HCT116 (cell line): Measurements from ENCODE around the gene DHRS7C. TPM values are rescaled to one million over a fixed set of nuclear protein-coding genes. Genes with fewer than 3 reads are reported as not detected.
"Not testable (repeated sequence)": the region's sequence is repeated elsewhere in the genome, so short reads cannot be mapped to it uniquely, and the experiment has no call there.

Source experiments
- ATAC-seq: fragments of 200-7000 bp; cut with Tn5 transposase; 2 replicates; pipeline ENCODE4 v1.9.1; 2020; ENCODE audit warnings: mild to moderate bottlenecking, moderate library complexity
- BruUV-seq: library from RNA; stranded (reverse); fragments of 400-500 nt; replicated peaks from 2 replicates; lab custom pipeline; 2021; lab: Mats Ljungman, UMichigan
- CTCF ChIA-PET: fragments of 300-600 bp; sonication (Branson Sonifier 250); formaldehyde crosslinking; loops from one replicate; lab custom pipeline; 2021; ENCODE audit warnings: antibody characterized with exemption; lab: Charles Lee
- POLR2A ChIA-PET: fragments of 300-600, 350-600 bp; sonication (Branson Sonifier 250); formaldehyde crosslinking; loops from one replicate; lab custom pipeline; 2021; ENCODE audit warnings: antibody characterized with exemption; lab: Charles Lee
- RAD21 ChIA-PET, 2 experiments: fragments of 300-600 bp; sonication (Branson Sonifier 250); formaldehyde crosslinking; loops; one replicate each; lab custom pipeline; 2023; ENCODE audit warnings: low total read pairs in 2 of 2; ENCODE audit not compliant: uncharacterized antibody in 2 of 2, unreplicated experiment in 2 of 2, low non-redundant PET in 1 of 2; lab: Charles Lee
- DNase-seq: peaks from one replicate; pipeline ENCODE4 v3.0.0-alpha.2; 2010; ENCODE audit warnings: low read depth, low spot score
- H2AFZ ChIP-seq: fragments of 200-600 bp; shearing (Covaris generic), sonication (generic); 2 replicates; pipeline ENCODE4 v1.6.1; 2017; ENCODE audit warnings: low read depth, mixed run types, mixed read lengths, antibody characterized with exemption, low read length; ENCODE audit not compliant: poor library complexity, severe bottlenecking
- H3K27ac ChIP-seq: 2 replicates; pipeline ENCODE4 v1.5.1; 2012; ENCODE audit warnings: low read depth, low read length
- H3K27me3 ChIP-seq: fragments of 200-600 bp; sonication (generic); 2 replicates; pipeline ENCODE4 v1.6.1; 2016; ENCODE audit warnings: mixed run types, low read length, mixed read lengths; ENCODE audit not compliant: insufficient read depth
- H3K36me3 ChIP-seq, 2 experiments: fragments of 200-500 bp in 1 of 2; fragments of 200-600 bp in 1 of 2; sonication (Bioruptor generic) in 1 of 2; sonication (generic) in 1 of 2; 2 replicates each; pipeline versions ENCODE4 v1.5.1 to v1.6.1; 2014 to 2016; ENCODE audit warnings: low read length in 2 of 2, inconsistent platforms in 1 of 2, mixed read lengths in 1 of 2, mixed run types in 1 of 2; ENCODE audit not compliant: insufficient read depth in 2 of 2, control insufficient read depth in 1 of 2
- H3K4me1 ChIP-seq, 2 experiments: fragments of 200-600 bp in 1 of 2; sonication (generic) in 1 of 2; 2 replicates each; pipeline versions ENCODE4 v1.5.1 to v1.6.1; 2012 to 2017; ENCODE audit warnings: low read length in 2 of 2, inconsistent platforms in 1 of 2, mild to moderate bottlenecking in 1 of 2, mixed read lengths in 1 of 2, mixed run types in 1 of 2, moderate library complexity in 1 of 2; ENCODE audit not compliant: insufficient read depth in 2 of 2, control insufficient read depth in 1 of 2
- H3K4me2 ChIP-seq: fragments of 200-600 bp; sonication (generic); 2 replicates; pipeline ENCODE4 v1.6.1; 2017; ENCODE audit warnings: mixed run types, low read length, mixed read lengths
- H3K4me3 ChIP-seq, 2 experiments: fragments of 200-600 bp in 1 of 2; sonication (generic) in 1 of 2; replicated peaks in 1 of 2; 2 replicates each; pipeline ENCODE4 v1.5.1; 2011 to 2016; ENCODE audit warnings: low read length in 2 of 2, control low read depth in 1 of 2, low read depth in 1 of 2, mild to moderate bottlenecking in 1 of 2, mixed read lengths in 1 of 2, mixed run types in 1 of 2
- H3K79me2 ChIP-seq: fragments of 200-600 bp; sonication (generic); 2 replicates; pipeline ENCODE4 v1.6.1; 2017; ENCODE audit warnings: mild to moderate bottlenecking, mixed run types, low read length, moderate library complexity, mixed read lengths; ENCODE audit not compliant: insufficient read depth
- H3K9ac ChIP-seq: fragments of 200-600 bp; sonication (generic); 2 replicates; pipeline ENCODE4 v1.6.1; 2016; ENCODE audit warnings: low read length, mixed read lengths
- H3K9me2 ChIP-seq: fragments of 200-600 bp; sonication (generic), shearing (Covaris generic); 2 replicates; pipeline ENCODE4 v1.6.1; 2017; ENCODE audit warnings: mixed run types, mild to moderate bottlenecking, moderate library complexity; ENCODE audit not compliant: insufficient read depth
- H3K9me3 ChIP-seq, 2 experiments: fragments of 200-500 bp in 1 of 2; fragments of 200-600 bp in 1 of 2; sonication (Bioruptor generic) in 1 of 2; sonication (generic) in 1 of 2; 2 replicates each; pipeline ENCODE4 v1.6.1; 2014 to 2017; ENCODE audit warnings: low read length in 2 of 2, mixed read lengths in 2 of 2, inconsistent platforms in 1 of 2, low read depth in 1 of 2, mild to moderate bottlenecking in 1 of 2, mixed run types in 1 of 2, moderate library complexity in 1 of 2; ENCODE audit not compliant: control insufficient read depth in 1 of 2, insufficient read depth in 1 of 2
- H4K20me1 ChIP-seq: fragments of 200-600 bp; sonication (generic), shearing (Covaris generic); 2 replicates; pipeline ENCODE4 v1.6.1; 2017; ENCODE audit warnings: mixed run types, mild to moderate bottlenecking, moderate library complexity; ENCODE audit not compliant: insufficient read depth
- ATF3 ChIP-seq: IDR thresholded peaks from 2 replicates; pipeline ENCODE4 v1.6.1; 2012
- EZH2phosphoT487 ChIP-seq: fragments of 200-600 bp; IDR thresholded peaks from 2 replicates; pipeline ENCODE4 v1.6.1; 2018; ENCODE audit warnings: antibody characterized with exemption, borderline replicate concordance
- SRF ChIP-seq: IDR thresholded peaks from 2 replicates; pipeline ENCODE4 v1.6.1; 2012; ENCODE audit warnings: low read depth
- ZBTB33 ChIP-seq: IDR thresholded peaks from 2 replicates; pipeline ENCODE4 v1.6.1; 2011; ENCODE audit warnings: mild to moderate bottlenecking, low read length, moderate library complexity; ENCODE audit not compliant: insufficient replicate concordance; ENCODE audit errors: extremely low read depth
- ZFX ChIP-seq: fragments of 450-650 bp; IDR thresholded peaks from 2 replicates; pipeline ENCODE4 v1.6.1; 2017
- intact Hi-C: fragments of 100-400 bp; cut with micrococcal nuclease; formaldehyde crosslinking; loops from 2 replicates; pipeline ENCODE4 v1.10.0; 2022
- total RNA-seq: library from RNA; stranded (reverse); gene quantifications from one replicate; pipeline ENCODE4 v1.2.1, GENCODE V29; 2021; ENCODE audit not compliant: unreplicated experiment

The DHRS7C gene
- total RNA-seq, 1 experiment from 2014 or later: not detected

DNA sequence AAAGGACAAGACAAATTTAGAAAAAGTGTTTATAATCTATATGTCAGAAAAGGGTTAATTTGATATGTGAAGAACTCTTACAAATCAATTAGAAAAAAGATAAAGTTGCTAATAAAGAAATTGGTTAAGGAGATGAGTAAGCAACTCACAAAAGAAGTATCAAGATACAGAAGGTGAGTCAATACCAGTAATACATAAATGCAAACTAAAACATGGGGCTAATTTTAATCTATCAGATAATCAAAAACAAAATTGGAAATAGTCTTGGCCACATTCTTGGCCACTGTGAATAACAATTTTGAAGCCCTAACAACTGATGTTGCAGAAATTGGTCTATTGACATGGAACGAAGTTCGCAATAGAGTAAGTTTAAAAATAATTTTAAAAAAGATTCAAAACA is 6.8 kb downstream of the DHRS7C start:
- ChIA-PET POLR2A (no interaction called here), CTCF (no interaction called here), RAD21 (no interaction called here)
- Histone ChIP-seq H3K4me3 (no peak overlapping the region), H3K27ac (no peak overlapping the region), H3K4me1 (no peaks in the 10 kb centered on the region), H3K9ac (no peak overlapping the region), H3K9me2 (no peaks in the 10 kb centered on the region), H3K27me3 (peaks cover 21% of the 10 kb centered on the region; the same call in 1 of the 2 replicates), H4K20me1 (no peaks in the 10 kb centered on the region), H3K4me2 (no peak overlapping the region), H3K79me2 (no peaks in the 10 kb centered on the region), H3K9me3 (no peaks in the 10 kb centered on the region), H2AFZ (no peak overlapping the region), H3K36me3 (no peaks in the 10 kb centered on the region)
- no peak for DNase-seq
- ATAC-seq: no peak
- no TSS peak for BruUV-seq
- intact Hi-C loops: no loop called here
- TF ChIP-seq ZBTB33 (no peak), ZFX (no peak), EZH2phosphoT487 (no peak), SRF (no peak), ATF3 (no peak)

- H3K27ac ChIP-seq, H3K4me2 ChIP-seq, DNase-seq, H3K4me1 ChIP-seq, intact Hi-C loops, RAD21 ChIA-PET, H3K4me3 ChIP-seq, H3K9me3 ChIP-seq, H3K9ac ChIP-seq, H3K9me2 ChIP-seq, CTCF ChIA-PET, H3K36me3 ChIP-seq, H4K20me1 ChIP-seq, ATAC-seq, POLR2A ChIA-PET, BruUV-seq, H2AFZ ChIP-seq, H3K79me2 ChIP-seq: not testable (repeated sequence)
- H3K27me3 ChIP-seq: peaks cover 21% of the 10 kb centered on the region; the same call in 1 of the 2 replicates
Observed at GRCh38 chr17:9783465-9783864, 7.9 kb downstream of the DHRS7C start.
